T-cell (primary cell): ENCODE measurements around the gene GAS2L2. TPM values are rescaled to one million over a fixed set of nuclear protein-coding genes. Genes with fewer than 3 reads are reported as not detected.

Experiments used
- ATAC-seq, 4 experiments: fragments of 200-7000 bp in 3 of 4; fragments of 150-1000 bp in 1 of 4; cut with Tn5 transposase; replicated peaks in 1 of 4; 1 replicate in 3 of 4; 2 replicates in 1 of 4; pipeline ENCODE4 v1.10.0; 2021; ENCODE audit warnings: moderate library complexity in 3 of 4, mild to moderate bottlenecking in 2 of 4, moderate number of reproducible peaks in 1 of 4
- CTCF ChIA-PET, 2 donors: fragments of 300-600 bp; sonication (Branson Sonifier 250); formaldehyde crosslinking; loops; one replicate each; lab custom pipeline; 2022; ENCODE audit warnings: antibody characterized with exemption in 2 of 2; lab: Charles Lee
- POLR2A ChIA-PET, 2 donors: fragments of 300-600 bp; sonication (Branson Sonifier 250); formaldehyde crosslinking; loops; one replicate each; lab custom pipeline; 2022; ENCODE audit warnings: antibody characterized with exemption in 2 of 2; lab: Charles Lee
- DNase-seq, 35 experiments: peaks; one replicate each; pipeline versions ENCODE4 v3.0.0 to v3.0.0-alpha.2; 2013 to 2023
- H3K27ac ChIP-seq: one replicate; pipeline ENCODE4 v1.5.1; 2013; ENCODE audit warnings: low read length
- H3K27me3 ChIP-seq, 2 experiments: replicated peaks in 1 of 2; 1 replicate in 1 of 2; 2 replicates in 1 of 2; pipeline versions ENCODE4 v1.6.1 to v1.7.0; 2013; ENCODE audit warnings: low read length in 1 of 2, mixed read lengths in 1 of 2; ENCODE audit not compliant: control insufficient read depth in 2 of 2, insufficient read depth in 2 of 2; ENCODE audit errors: extremely low read depth in 1 of 2
- H3K36me3 ChIP-seq, 2 donors: 1 replicate in 1 of 2; 2 replicates in 1 of 2; pipeline versions ENCODE4 v1.6.1 to v1.7.0; 2013; ENCODE audit warnings: low read length in 1 of 2; ENCODE audit not compliant: control insufficient read depth in 2 of 2, insufficient read depth in 1 of 2; ENCODE audit errors: extremely low read depth in 1 of 2
- H3K4me1 ChIP-seq, 2 experiments: 1 replicate in 1 of 2; 2 replicates in 1 of 2; pipeline versions ENCODE4 v1.6.1 to v1.7.0; 2013; ENCODE audit warnings: low read length in 2 of 2, mixed read lengths in 1 of 2; ENCODE audit not compliant: insufficient read depth in 2 of 2, control insufficient read depth in 1 of 2; ENCODE audit errors: extremely low read depth in 1 of 2
- H3K4me3 ChIP-seq, 2 donors: 1 replicate in 1 of 2; 2 replicates in 1 of 2; pipeline versions ENCODE4 v1.5.1 to v1.7.0; 2013; ENCODE audit warnings: mild to moderate bottlenecking in 2 of 2, low read length in 1 of 2, moderate library complexity in 1 of 2; ENCODE audit not compliant: control insufficient read depth in 1 of 2; ENCODE audit errors: extremely low read depth in 1 of 2
- H3K9me3 ChIP-seq: 2 replicates; pipeline ENCODE4 v1.7.0; 2013
- H3K27ac Mint-ChIP-seq, 2 donors: one replicate each; pipeline ENCODE4 v1.8.0; 2020 to 2021; ENCODE audit warnings: mild to moderate bottlenecking in 2 of 2, mixed read lengths in 2 of 2
- H3K27me3 Mint-ChIP-seq, 2 donors: one replicate each; pipeline ENCODE4 v1.8.0; 2021 to 2022; ENCODE audit warnings: mixed read lengths in 2 of 2
- H3K36me3 Mint-ChIP-seq: one replicate; pipeline ENCODE4 v1.8.0; 2021; ENCODE audit warnings: mixed read lengths
- H3K4me1 Mint-ChIP-seq, 3 donors: one replicate each; pipeline ENCODE4 v1.8.0; 2020 to 2022; ENCODE audit warnings: mixed read lengths in 3 of 3, mild to moderate bottlenecking in 1 of 3
- H3K4me3 Mint-ChIP-seq, 3 donors: one replicate each; pipeline ENCODE4 v1.8.0; 2020 to 2022; ENCODE audit warnings: mild to moderate bottlenecking in 3 of 3, mixed read lengths in 3 of 3, moderate library complexity in 3 of 3
- H3K9me3 Mint-ChIP-seq, 3 donors: one replicate each; pipeline ENCODE4 v1.8.0; 2020 to 2022; ENCODE audit warnings: mixed read lengths in 3 of 3
- WGBS: methylation state at CpG from one replicate; pipeline ENCODE4 v1.1.5; 2013; ENCODE audit warnings: missing lambda C conversion rate; ENCODE audit not compliant: insufficient coverage; 5-methylcytosine and 5-hydroxymethylcytosine counted together
- total RNA-seq, 35 experiments: library from RNA in 6 of 35; stranded (reverse) in 6 of 35; fragments of 120-200 nt in 1 of 35; gene quantifications; one replicate each; pipeline versions ENCODE4 v1.2.1 to v1.2.4 and lab custom pipeline; 2013 to 2026

Gene GAS2L2
- total RNA-seq, 5 donors from 2014 or later (not counting 1 experiment from before 2014, with no cell fraction given), result 0.07 to 0.26 (median 0.21) TPM; not detected in 1

DNA sequence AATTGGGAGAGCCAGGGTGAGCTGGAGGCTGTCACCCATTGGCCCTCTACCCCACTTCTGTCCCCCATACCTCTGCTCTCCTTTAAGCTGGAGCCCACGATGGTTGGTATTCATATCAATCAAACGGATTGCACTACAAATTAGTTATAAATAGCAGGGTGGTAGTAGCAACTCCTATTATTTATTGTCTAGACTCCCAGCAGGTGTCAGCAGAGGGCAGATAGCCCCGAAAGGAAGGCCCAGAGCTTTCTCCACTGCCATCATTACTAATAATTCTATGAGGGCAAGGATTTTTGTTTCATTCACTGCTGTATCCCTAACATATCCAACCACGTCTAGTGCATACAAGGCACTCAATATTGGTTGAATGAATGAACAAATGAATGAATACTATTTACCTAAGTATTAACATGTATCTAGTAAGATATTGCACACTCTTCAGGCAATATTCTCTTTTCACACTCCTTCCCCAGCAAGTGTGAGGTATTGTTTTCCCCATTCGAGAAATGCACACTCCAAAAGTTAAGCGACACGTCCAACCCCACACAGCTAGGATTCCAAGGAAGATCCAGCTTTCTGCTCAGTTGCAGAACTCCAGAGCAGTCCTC, 14.0 kb upstream of the GAS2L2 start:
- DNase-seq, result peak in 13 of 35 experiments; percentile 5 to 49 (median 21)
- no peak overlapping the region for H3K4me3 Mint-ChIP-seq

DNA sequence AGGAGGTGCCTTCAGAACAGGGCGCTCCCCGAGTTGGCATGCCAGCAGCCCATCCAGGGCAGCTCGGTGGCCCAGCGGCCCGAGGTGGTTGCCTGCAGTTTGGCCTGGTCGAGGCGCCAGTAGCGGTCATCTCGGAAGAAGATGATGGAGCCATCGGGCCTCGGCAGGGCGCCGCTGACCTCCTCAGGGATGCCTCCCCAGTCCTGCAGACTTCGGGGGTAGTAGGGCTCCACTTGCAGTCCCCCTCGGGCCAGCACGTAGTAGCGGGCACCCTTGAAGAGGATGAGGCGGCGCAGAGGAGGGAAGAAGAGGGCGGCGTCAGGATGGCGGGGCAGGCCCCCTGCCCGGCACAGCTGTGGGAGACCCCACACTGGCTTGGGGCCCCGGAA, 13.4 kb upstream of the GAS2L2 start:
- DNase-seq (no peak), ATAC-seq (no peak)
- Histone ChIP-seq H3K4me3 (no peak overlapping the region), H3K36me3 (no peaks in the 10 kb centered on the region), H3K4me1 (peaks cover 0 to 17% of the 10 kb centered on the region in 2 experiments), H3K9me3 (no peaks in the 10 kb centered on the region), H3K27ac (no peak overlapping the region), H3K27me3 (peaks cover 0 to 7% of the 10 kb centered on the region in 2 experiments)
- ChIA-PET CTCF (interaction anchor here in 1 of 2 donors (1.3 kb wide), 1 partner anchor 42 kb away, joined by 5 read pairs; the partner anchor contains the start of gene TAF15), POLR2A (no interaction called here)
- Mint-ChIP-seq H3K27ac (no peak overlapping the region), H3K27me3 (peaks cover 3% of the 10 kb centered on the region in 2 donors), H3K4me3 (no peak overlapping the region), H3K36me3 (no peaks in the 10 kb centered on the region), H3K9me3 (no peaks in the 10 kb centered on the region), H3K4me1 (peaks cover 8 to 11% (median 10%) of the 10 kb centered on the region in 3 donors)
- 90% methylated on average over 16 of the region's 24 CpGs for WGBS

More for the DNA sequence above, 14.0 kb upstream of the GAS2L2 start:
- Histone ChIP-seq H3K9me3 (no peaks in the 10 kb centered on the region), H3K27ac (no peak overlapping the region), H3K4me3 (no peak overlapping the region), H3K36me3 (no peaks in the 10 kb centered on the region), H3K4me1 (peaks cover 0 to 17% of the 10 kb centered on the region in 2 experiments), H3K27me3 (peaks cover 0 to 10% of the 10 kb centered on the region in 2 experiments)
- no peaks in the 10 kb centered on the region for H3K9me3 Mint-ChIP-seq
- peaks cover 3% of the 10 kb centered on the region in 2 donors for H3K27me3 Mint-ChIP-seq
- ChIA-PET CTCF (interaction anchor here (0.6 to 1.3 kb wide), 3 partner anchors 11 to 116 kb away, joined by 3 to 5 read pairs (median 3); partner anchors contain the start of gene TAF15 (in 1 of the 2)), POLR2A (no interaction called here)
- H3K4me1 Mint-ChIP-seq, result peaks cover 8 to 11% (median 10%) of the 10 kb centered on the region in 3 donors
- ATAC-seq, result no peak
- H3K36me3 Mint-ChIP-seq, result no peaks in the 10 kb centered on the region
- no peak overlapping the region for H3K27ac Mint-ChIP-seq
- 89% methylated on average over 2 of the region's 7 CpGs for WGBS

DNA sequence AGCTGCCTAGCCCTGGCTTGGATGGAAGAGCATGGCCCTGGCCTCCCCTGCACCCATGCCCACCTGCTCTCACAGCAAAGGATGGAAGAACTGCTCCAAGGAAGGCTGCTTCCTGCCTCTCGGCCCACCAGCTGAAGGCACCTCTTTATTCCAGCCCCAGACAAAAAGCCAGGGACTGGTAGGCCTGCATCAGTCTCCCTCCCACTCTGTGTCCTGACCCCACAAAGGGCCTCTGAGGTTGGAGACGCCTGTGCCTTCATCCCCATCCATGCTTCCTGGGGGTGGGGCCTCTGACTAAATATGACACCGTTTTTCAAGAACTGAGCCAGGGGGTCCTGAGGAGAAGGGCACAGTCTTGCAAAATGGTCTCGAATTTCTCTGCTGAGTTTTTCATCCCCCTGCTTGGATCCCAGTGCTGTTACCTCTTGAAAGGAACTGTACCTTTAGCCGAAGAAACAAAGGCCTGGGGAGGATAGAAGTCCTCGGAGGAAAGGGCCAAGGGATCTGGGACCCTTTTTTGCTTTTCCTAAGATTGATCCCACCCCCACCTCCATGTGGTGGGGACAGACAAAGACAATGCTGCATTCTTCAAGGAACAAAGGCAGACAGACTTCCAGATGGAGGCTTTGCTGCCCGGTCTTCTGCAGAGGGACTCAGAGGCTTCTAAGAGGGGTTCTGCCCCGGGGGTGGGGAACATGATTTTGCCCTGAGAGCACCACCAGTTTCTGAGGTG, 12.9 kb upstream of the GAS2L2 start:
- WGBS, result 82% methylated on average over 5 of the region's 8 CpGs
- ATAC-seq (no peak), DNase-seq (no peak)
- Histone ChIP-seq H3K36me3 (no peaks in the 10 kb centered on the region), H3K9me3 (no peaks in the 10 kb centered on the region), H3K4me1 (peaks cover 0 to 17% of the 10 kb centered on the region in 2 experiments), H3K27me3 (peaks cover 0 to 7% of the 10 kb centered on the region in 2 experiments), H3K27ac (no peak overlapping the region), H3K4me3 (no peak overlapping the region)
- Mint-ChIP-seq H3K36me3 (no peaks in the 10 kb centered on the region), H3K4me1 (peaks cover 8 to 11% (median 10%) of the 10 kb centered on the region in 3 donors), H3K27me3 (peaks cover 3% of the 10 kb centered on the region in 2 donors), H3K4me3 (peak overlapping the region in 1 of 3 donors; percentile 94), H3K27ac (no peak overlapping the region), H3K9me3 (no peaks in the 10 kb centered on the region)
- ChIA-PET CTCF (interaction anchor here in 1 of 2 donors (1.3 kb wide), 1 partner anchor 43 kb away, joined by 5 read pairs; the partner anchor contains the start of gene TAF15), POLR2A (no interaction called here)

DNA sequence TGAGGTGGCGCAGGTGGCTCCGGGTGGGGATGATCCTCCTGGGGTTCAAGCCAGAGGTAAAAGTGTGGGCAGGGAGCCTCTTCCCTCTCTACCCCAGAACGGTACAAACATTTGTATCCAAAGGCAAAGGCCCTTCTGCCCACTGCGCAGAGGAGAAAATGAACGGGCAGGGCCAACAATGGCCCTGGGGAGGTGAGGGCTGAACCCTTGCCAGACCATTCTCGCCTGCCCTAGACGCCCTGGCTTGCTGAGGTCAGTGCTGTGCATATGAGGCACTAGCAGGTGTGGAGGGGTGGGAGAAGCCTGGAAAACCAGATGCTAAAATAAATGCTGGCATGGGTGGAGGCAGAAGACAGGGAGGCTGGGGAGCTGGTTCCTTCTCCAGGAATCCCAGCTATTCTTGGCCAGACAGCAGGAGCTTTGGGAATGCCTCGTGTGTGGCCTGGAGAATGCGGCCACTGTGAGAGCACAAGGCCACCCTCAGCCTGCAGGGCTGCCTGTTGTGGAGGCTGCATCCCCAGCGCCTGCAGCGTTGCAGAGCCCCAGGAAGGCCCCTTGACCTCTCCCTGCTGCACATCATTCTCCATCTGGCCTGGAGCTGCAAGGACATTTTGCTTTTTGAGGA, 12.2 kb upstream of the GAS2L2 start:
- H3K27ac Mint-ChIP-seq, result peak overlapping the region in 1 of 2 donors; percentile 83
- Histone ChIP-seq H3K27ac (peak overlapping the region; percentile 57), H3K36me3 (no peaks in the 10 kb centered on the region), H3K9me3 (no peaks in the 10 kb centered on the region), H3K4me3 (peak overlapping the region; percentile 78 to 83), H3K27me3 (peaks cover 0 to 5% of the 10 kb centered on the region in 2 experiments), H3K4me1 (peaks cover 0 to 17% of the 10 kb centered on the region in 2 experiments)
- CTCF ChIA-PET, result interaction anchor here in 1 of 2 donors (1.0 to 2.6 kb wide), 3 partner anchors 18 to 52 kb away, joined by 8 to 75 read pairs (median 9); partner anchors contain the start of gene TAF15
- ATAC-seq, result no peak
- DNase-seq, result no peak
- peak overlapping the region; percentile 83 to 94 (median 90) for H3K4me3 Mint-ChIP-seq
- peaks cover 8 to 11% (median 10%) of the 10 kb centered on the region in 3 donors for H3K4me1 Mint-ChIP-seq
- no peaks in the 10 kb centered on the region for H3K36me3 Mint-ChIP-seq
- WGBS, result 96% methylated on average over 6 of the region's 11 CpGs
- POLR2A ChIA-PET, result interaction anchor here in 1 of 2 donors (1.4 kb wide), 1 partner anchor 44 kb away, joined by 7 read pairs; the partner anchor contains the start of gene TAF15
- no peaks in the 10 kb centered on the region for H3K9me3 Mint-ChIP-seq
- H3K27me3 Mint-ChIP-seq, result peaks cover 3% of the 10 kb centered on the region in 2 donors

DNA sequence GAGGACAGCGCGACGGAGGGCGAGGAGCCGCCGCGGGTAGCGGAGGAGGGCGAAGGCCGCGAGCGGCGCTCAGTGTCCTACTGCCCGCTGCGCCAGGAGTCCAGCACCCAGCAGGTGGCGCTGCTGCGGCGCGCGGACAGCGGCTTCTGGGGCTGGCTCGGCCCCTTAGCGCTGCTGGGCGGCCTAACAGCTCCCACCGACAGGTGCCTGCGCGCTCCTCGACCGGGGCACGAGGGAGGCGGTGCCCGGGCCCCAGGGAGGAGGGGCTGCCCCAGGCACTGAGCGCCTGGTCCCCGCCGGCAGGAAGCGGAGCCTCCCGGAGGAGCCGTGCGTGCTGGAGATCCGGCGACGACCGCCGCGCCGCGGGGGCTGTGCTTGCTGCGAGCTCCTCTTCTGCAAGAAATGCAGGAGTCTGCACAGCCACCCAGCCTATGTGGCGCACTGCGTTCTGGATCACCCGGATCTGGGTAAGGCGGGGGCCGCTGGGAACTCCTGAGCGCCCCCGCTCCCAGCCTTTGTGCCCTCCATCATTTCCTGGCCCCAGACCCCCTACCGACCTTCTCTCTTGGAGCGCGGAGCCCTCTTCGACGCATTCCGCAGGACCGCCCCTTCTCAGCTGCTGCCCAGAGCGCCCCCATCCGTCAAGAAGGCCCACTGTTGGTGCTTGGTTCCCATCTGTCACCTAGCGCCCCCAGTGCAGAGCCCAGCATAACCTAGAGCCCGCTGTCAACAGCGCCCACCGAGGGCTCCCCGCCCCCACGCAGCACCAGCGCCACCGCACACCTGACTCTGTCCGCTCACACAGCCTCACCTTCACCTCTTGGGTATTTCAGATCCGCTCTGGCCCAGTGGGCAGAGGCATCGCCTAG, 11.3 kb upstream of the GAS2L2 start:
- H3K4me1 Mint-ChIP-seq, result peaks cover 8 to 11% (median 10%) of the 10 kb centered on the region in 3 donors
- H3K27ac ChIP-seq, result peak overlapping the region; percentile 57

More for the DNA sequence above, 11.3 kb upstream of the GAS2L2 start:
- ChIA-PET CTCF (interaction anchor here (0.6 to 2.6 kb wide), 23 partner anchors 15 to 714 kb away, joined by 3 to 75 read pairs (median 5); partner anchors contain the start of genes TAF15 (in 2 of the 2), PEX12 (in 1 of the 2) and RASL10B (in 1 of the 2)), POLR2A (interaction anchor here (0.5 to 1.4 kb wide), 3 partner anchors 44 to 111 kb away, joined by 4 to 7 read pairs (median 4); partner anchors contain the start of gene TAF15 (in 1 of the 2))
- 2% methylated on average over 75 of the region's 75 CpGs for WGBS
- H3K27me3 ChIP-seq, result peaks cover 0 to 2% of the 10 kb centered on the region in 2 experiments
- peak overlapping the region; percentile 78 to 83 for H3K4me3 ChIP-seq
- Mint-ChIP-seq H3K27me3 (peaks cover 2 to 3% of the 10 kb centered on the region in 2 donors), H3K27ac (peak overlapping the region; percentile 58 to 83), H3K36me3 (no peaks in the 10 kb centered on the region), H3K4me3 (peak overlapping the region; percentile 83 to 94 (median 90)), H3K9me3 (no peaks in the 10 kb centered on the region)
- DNase-seq (peak; percentile 60 to 91 (median 75)), ATAC-seq (peak; percentile 85 to 92 (median 90))
- no peaks in the 10 kb centered on the region for H3K9me3 ChIP-seq
- no peaks in the 10 kb centered on the region for H3K36me3 ChIP-seq
- peaks cover 0 to 17% of the 10 kb centered on the region in 2 experiments for H3K4me1 ChIP-seq
